Body of pancreas (tissue), 4 donors: ENCODE results near the gene ECHS1.

Experiments
- CTCF ChIP-seq, 7 experiments: fragments of 450-650 bp in 4 of 7; fragments of 200-600 bp in 3 of 7; sonication (generic) in 3 of 7; IDR thresholded peaks; one replicate each; pipeline ENCODE4 v1.5.1; 2016 to 2019; ENCODE audit warnings: antibody characterized with exemption in 7 of 7
- POLR2A ChIP-seq, 3 donors: fragments of 450-650 bp; IDR thresholded peaks; one replicate each; pipeline ENCODE4 v1.6.1; 2016; ENCODE audit warnings: antibody characterized with exemption in 3 of 3, mild to moderate bottlenecking in 2 of 3

DNA sequence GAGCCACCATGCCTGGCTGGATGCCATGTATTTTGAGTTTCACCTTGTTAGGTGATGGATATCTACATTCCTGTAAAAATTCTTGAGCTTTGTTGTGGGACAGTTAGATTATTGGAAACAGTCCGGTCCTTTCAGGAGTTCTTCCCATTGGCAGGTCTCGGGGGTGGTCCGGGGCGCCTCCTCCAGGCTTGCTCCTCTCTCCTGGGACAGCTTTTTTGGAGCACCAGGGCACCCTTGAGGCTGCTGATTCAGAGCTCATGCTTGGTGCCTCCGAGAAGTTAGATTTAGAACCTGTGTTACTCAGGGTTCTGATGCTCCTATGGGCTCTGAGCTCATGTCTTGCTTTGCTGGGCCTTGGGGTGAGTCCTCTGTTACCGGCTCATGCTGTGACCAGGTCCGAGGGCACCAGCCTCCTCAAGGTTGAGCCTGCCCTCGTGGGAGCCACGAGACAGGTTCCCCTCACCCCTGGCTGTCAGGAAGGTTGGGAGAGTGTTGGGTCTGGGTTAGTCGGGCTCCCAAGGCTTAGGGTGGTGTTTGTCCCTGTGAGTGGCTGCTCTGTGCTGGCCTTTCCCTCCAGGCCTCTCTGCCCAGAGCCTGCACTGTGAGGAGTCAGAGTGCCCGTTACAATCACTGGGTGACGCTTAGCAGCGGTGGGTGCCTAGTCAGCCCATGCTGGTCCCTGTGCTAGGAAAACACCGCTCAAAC, 45.3 kb upstream of the ECHS1 start:
- no peak for TF ChIP-seq POLR2A (IDR thresholded peaks at IDR 0.05)
- no peak for TF ChIP-seq CTCF (IDR thresholded peaks at IDR 0.05)
